ENCODE results near the gene NRXN3.
A peak's percentile ranks its signal among the peaks of the same experiment; 100 is the strongest.

The NRXN3 gene

GRCh38 chr14:78248501-78249090 lies 78.4 kb downstream of the NRXN3 start:
- DNase-seq = no peak

DNA sequence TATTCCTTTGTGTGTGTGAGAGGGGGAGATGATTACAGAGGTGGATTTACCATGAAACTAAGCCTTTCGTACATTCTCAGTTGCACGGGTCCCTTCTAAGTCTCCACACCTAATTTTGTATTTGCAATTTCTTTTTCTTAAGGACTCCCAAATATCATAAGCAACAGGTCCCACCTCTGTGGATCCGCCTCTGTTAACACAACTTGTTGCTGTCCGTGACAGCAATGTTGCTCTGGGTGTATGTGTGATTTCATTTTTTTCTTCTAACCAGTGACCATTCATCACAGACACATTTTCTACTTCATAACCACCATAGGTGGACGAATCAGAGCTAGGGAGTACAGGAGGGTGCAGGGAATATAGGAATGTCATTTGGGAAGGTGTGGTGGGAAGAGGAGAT lies 81.1 kb downstream of the NRXN3 start:
- DNase-seq = no peak

DNA sequence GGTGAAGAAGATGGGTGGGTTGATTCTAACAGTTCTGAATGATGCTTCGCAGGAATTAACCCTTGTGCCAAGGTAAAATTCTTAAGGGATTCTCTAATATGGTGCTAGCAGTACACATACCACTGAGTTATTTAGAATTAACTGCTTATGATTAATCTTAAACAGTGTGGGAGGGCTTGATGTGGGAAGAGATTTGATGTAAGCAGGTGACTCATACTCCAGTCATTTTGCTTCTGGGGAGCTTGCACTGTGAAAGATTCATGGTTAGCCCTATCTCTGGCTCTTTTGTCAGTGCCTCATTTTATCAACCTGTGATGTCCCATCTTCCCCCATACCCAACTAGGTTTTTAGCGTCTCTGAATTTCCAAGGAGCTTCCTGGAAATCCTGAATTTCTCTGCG lies 83.8 kb downstream of the NRXN3 start:
- DNase-seq = no peak

DNA sequence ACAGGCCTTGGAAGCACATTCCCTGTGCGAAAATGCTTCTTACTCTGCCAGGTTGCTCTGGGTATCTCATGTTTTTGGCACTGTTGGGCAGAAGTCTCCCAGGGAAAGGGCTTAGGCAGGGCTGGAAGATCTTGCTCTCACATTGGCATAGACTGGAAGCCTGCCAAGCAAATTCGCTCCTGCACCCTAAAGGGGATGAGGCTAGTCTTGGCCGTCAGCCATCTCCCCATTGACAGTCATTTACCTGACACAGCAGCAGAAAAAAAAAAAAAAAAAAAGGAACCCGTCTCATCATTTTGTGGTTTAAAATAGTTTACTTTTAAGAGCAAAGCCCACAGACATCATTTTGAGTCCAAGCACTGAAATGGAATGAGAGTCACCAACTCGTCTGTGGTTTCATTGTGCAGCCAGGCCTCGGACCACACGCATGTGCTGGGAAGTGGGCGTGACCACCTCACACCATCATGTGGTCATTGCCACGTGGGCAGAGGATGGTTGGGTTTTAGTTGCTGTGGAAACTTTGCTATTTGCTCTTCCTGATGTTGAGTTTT lies 84.8 kb downstream of the NRXN3 start:
- DNase-seq = peak; percentile 62

DNA sequence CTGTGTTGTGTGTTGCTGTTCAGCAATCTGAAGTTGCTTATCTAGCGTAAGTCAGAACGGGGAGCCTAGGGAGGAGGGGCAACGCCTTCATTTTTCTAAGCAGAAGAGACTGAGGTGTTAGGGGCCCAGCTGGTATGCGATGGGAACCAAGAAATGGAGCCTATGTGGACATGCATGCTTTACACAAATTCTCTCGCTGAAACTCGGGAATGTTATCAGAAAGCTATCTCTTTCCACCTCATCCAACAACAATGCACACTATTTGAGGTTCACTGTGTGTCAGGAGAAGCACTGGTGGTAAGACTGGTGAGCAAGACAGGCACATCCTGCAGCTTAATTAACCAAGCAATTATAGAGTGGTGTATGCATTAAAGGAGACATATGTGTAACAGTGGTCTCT lies 89.7 kb downstream of the NRXN3 start:
- DNase-seq = no peak

DNA sequence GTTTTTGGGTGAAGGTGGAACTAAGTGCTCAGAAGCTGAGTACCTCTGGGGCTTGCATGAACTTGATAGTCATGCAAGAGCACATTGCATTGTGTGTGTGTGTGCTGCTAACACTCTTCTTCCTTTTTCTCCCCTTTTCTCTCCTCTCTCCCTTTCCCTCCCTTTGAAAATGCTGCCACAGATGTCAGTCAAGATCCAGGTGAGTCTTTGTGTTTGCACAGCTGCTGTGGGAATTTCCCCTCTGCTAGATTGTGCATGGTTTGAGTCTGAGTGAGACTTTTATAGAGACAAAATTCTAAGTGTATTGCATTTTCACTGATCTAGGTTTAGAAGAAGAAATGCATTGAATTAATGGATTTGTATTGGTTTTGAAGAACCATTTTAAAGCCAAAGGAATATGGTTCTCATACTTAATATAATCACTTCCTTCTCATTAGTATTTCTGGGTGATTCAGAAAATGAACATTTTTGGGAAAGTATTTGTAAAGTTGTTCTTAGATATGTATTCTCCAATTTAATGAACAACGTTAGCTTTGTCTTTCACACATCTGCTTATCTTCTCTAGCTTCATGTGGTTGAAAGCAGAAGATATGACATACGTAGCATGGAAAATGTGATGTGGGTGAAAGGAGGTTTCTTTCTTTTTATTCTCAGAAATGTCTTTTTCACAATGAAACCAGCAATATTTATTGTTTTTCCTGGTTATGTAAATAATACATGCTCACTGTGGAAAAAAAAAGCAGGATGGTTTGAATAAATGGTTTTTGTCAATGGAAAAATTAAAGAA lies 108.5 kb downstream of the NRXN3 start:
- DNase-seq = no peak

- no peak for DNase-seq
Measured at GRCh38 chr14:78282437-78282836, 112.3 kb downstream of the NRXN3 start.

GRCh38 chr14:78286210-78286609 lies 116.0 kb downstream of the NRXN3 start:
- DNase-seq = no peak

- DNase-seq = no peak
Measured at GRCh38 chr14:78292003-78292402, 121.8 kb downstream of the NRXN3 start.

GRCh38 chr14:78297858-78298257 lies 127.7 kb downstream of the NRXN3 start:
- DNase-seq = no peak

DNA sequence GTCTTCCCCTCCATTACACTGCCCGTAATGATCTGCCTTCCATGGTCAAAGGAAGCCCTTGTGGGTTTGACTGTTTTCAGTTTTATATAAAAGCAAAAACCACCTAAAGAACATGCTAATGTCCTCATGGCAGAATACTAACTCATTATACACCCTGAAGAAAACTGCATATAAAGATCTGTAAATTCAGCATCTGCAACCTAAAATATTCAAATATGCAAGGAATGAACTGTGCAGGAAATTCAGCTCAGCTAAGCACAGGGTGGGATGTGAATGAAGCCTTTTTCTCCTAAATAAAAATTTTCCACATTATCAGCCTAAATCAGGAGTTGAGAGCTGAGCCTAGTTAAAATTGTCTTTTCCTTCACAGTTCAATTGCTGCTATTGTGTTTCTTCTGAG lies 128.1 kb downstream of the NRXN3 start:
- no peak for DNase-seq

DNA sequence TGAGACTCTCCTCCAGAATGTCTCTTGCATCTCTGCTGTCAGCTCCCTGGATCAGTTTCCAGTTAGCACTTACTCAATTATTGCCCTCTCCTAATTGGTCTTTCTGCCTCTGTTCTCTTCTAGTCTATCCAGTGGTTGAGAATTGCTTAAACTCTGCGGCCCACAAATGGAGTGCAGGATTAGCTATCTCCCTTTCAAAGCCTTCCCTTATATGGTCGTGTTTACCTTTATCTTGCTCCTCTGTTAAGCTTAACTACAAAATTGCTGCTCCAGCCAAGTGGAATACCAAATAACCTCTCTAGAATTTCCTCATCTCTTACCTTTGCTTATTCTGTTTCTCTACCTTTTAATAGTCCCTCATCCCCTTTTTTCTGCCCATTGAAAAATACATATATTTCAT lies 132.7 kb downstream of the NRXN3 start:
- DNase-seq = no peak

GRCh38 chr14:78307671-78308070 lies 137.5 kb downstream of the NRXN3 start:
- no peak for DNase-seq

- no peak for DNase-seq
Measured at GRCh38 chr14:78308079-78308478, 137.9 kb downstream of the NRXN3 start.

GRCh38 chr14:78310272-78310671 lies 140.1 kb downstream of the NRXN3 start:
- DNase-seq = no peak

DNA sequence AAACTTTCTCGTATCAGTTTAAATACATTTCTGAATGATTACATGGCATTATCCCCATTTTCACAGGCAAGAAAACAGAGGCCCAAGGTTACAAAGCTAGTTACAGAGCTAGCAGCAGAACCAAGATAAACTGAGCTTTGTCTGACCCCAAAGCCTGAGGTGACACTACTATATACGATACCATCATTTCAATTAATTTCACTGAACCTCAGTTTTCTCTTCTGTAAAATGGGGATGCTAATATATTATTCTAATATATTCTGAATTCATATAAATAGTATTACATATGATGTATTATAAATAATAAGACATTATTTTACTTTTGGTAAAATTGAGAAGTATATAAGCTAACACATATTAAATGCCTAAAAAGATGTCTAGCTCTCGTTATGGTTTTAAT lies 143.3 kb downstream of the NRXN3 start:
- DNase-seq = no peak

- DNase-seq = no peak
Measured at GRCh38 chr14:78314484-78314883, 144.3 kb downstream of the NRXN3 start.

GRCh38 chr14:78316052-78316451 lies 145.9 kb downstream of the NRXN3 start:
- DNase-seq = no peak

- no peak for DNase-seq
Measured at GRCh38 chr14:78316786-78317185, 146.6 kb downstream of the NRXN3 start.

- no peak for DNase-seq
Measured at GRCh38 chr14:78319406-78319805, 149.2 kb downstream of the NRXN3 start.

DNA sequence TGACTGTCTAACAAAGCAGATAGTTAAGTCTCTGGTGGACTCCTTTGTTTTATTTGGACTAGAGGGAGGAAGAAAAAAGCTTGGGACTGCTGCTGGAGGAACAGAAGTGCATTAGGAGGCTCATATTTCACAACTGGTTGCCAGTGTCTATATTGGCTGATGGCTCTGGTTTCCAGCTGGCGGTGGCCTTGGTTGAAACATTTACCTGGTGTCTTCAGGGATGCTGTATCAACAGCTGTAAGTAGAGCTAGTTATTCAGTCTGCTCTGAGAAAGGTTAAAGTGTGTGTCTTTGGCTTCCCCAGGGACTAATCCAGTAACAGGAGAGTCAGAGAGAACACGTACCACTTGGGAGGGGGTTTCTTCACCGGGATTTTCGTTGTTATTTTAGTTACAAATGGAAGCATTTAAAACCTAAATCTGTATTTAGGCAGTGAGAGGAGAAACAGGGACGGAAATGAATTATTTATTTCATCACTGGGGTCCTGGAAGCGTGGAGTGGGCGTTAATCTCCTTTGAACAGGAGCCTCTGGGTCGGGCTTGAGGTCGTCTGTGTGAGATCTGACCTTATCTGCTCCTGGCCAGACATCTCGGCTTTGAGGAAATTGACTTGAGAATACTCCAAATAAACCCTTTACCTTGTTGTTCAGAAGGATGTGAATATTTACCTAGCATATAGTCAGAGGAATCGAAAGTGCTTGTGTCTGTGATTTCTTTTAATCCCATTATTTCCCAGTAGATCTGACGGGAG lies 149.9 kb downstream of the NRXN3 start:
- DNase-seq = no peak

GRCh38 chr14:78324353-78324752 lies 154.2 kb downstream of the NRXN3 start:
- DNase-seq = no peak

DNA sequence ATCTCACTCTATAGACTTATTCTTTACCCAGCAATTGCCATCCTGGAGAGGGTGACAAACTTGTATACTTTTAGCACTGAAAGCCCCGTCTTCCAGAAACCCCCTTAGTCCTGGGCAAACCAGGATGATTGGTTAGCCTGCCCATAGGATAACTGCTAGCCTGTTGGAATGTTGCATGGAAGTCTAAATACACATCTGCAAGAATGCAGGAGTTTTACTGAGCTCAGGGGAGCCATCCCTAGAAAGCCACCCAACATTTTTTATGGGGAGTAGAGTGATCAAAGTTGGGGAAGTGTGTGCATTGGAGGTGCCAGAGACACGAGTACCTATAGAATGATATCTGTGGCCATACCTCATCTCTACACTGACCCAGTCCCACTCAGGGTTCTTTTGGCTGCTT lies 155.7 kb downstream of the NRXN3 start:
- no peak for DNase-seq

Data from stimulated activated CD8-positive, alpha-beta memory T cell treated with anti-CD3 and anti-CD28 coated beads, Interleukin-4, amount 100 ng/mL, for 48 hours (primary cell).